ENCODE measurements around the gene SFI1. TPM values are rescaled to one million over a fixed set of nuclear protein-coding genes. Genes with fewer than 3 reads are reported as not detected.

SFI1 gene
- 38.0 TPM for total RNA-seq
- long read RNA-seq, full-length matches to known transcripts, result 1 of 24 reads
- long read RNA-seq, partial matches to known transcripts, result 4 of 24 reads
- long read RNA-seq, other reads (novel, unspliced or antisense), result 19 of 24 reads

GRCh38 chr22:31496007-31496734, at the start of gene SFI1:
Gene SFI1 (plus strand): TSS chr22:31496536. CDS start chr22:31508285, 11,749 bp downstream.
- Histone ChIP-seq H3K36me3 (no peaks in the 10 kb centered on the region), H3K27ac (peak within 1 kb of the TSS; percentile 65), H3K27me3 (no peaks in the 10 kb centered on the region), H3K4me1 (peaks cover 8% of the 10 kb centered on the region), H3K4me3 (peak within 1 kb of the TSS; percentile 85), H3K9me3 (no peaks in the 10 kb centered on the region)
- intact Hi-C loops (cut with DNase I), result no loop called here
- TF ChIP-seq, protein P1, sequence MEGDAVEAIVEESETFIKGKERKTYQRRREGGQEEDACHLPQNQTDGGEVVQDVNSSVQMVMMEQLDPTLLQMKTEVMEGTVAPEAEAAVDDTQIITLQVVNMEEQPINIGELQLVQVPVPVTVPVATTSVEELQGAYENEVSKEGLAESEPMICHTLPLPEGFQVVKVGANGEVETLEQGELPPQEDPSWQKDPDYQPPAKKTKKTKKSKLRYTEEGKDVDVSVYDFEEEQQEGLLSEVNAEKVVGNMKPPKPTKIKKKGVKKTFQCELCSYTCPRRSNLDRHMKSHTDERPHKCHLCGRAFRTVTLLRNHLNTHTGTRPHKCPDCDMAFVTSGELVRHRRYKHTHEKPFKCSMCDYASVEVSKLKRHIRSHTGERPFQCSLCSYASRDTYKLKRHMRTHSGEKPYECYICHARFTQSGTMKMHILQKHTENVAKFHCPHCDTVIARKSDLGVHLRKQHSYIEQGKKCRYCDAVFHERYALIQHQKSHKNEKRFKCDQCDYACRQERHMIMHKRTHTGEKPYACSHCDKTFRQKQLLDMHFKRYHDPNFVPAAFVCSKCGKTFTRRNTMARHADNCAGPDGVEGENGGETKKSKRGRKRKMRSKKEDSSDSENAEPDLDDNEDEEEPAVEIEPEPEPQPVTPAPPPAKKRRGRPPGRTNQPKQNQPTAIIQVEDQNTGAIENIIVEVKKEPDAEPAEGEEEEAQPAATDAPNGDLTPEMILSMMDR (IDR thresholded peaks at IDR 0.05), result peak; percentile 43
- DNase-seq (peak; percentile 96), ATAC-seq (peak; percentile 98)

- H3K9me3 ChIP-seq, result no peaks in the 10 kb centered on the region
- no peaks in the 10 kb centered on the region for H3K27me3 ChIP-seq
- intact Hi-C loops (cut with DNase I), result no loop called here
- H3K4me3 ChIP-seq, result no peak overlapping the region
- H3K36me3 ChIP-seq, result peaks cover 62% of the 10 kb centered on the region
- TF ChIP-seq, protein P1 (IDR thresholded peaks at IDR 0.05), result no peak
- ATAC-seq (no peak), DNase-seq (no peak)
- no peak overlapping the region for H3K27ac ChIP-seq
- H3K4me1 ChIP-seq, result no peaks in the 10 kb centered on the region
Observed at GRCh38 chr22:31446767-31447166, 49.6 kb upstream of the SFI1 start.

DNA sequence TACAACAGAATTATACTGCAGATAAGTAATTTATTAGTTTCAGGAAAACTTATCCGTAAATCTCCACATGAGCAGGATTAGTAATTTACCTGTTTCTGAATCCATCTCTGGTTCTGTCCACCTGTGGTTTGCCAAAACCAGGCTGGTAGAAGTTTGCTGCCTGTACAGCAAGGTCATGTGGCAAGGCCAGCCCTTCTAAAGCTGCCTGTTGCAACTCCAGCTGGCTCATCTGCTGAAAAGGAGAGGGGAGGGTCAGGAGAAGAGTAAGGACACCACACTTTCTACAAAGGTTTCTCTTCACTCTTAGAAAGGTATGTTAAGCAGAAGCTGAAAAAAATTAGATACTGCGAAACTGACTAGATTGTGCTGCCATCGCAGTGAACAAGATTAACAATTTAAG, 49.0 kb upstream of the SFI1 start:
- H3K27me3 ChIP-seq, result no peaks in the 10 kb centered on the region
- H3K4me1 ChIP-seq, result no peaks in the 10 kb centered on the region
- no peaks in the 10 kb centered on the region for H3K9me3 ChIP-seq
- TF ChIP-seq, protein P1 (IDR thresholded peaks at IDR 0.05), result no peak
- H3K36me3 ChIP-seq, result peaks cover 57% of the 10 kb centered on the region
- intact Hi-C loops (cut with DNase I), result no loop called here
- no peak for DNase-seq
- H3K4me3 ChIP-seq, result no peak overlapping the region
- no peak for ATAC-seq
- H3K27ac ChIP-seq, result no peak overlapping the region

DNA sequence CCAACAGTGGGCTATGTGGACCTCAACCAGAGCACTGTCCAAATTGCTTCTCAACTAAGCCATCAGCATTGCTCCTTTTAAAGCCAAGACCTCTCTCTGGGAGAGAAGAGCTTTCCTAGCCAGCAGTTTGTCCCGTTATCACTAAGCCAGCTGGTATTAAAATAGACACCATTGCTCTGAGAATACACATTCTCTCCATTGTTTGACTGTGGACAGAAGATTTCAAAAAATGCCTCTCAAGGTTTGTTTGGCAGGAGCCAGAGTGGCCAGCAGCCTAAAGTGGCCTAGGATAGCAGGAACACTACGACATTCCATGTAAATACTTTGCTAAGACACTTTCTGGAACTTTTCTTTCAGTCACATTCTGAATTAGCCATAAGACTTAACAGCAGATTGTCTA, 48.0 kb upstream of the SFI1 start:
- intact Hi-C loops (cut with DNase I), result no loop called here
- Histone ChIP-seq H3K9me3 (no peaks in the 10 kb centered on the region), H3K4me1 (no peaks in the 10 kb centered on the region), H3K4me3 (no peak overlapping the region), H3K27me3 (no peaks in the 10 kb centered on the region), H3K27ac (no peak overlapping the region), H3K36me3 (peaks cover 54% of the 10 kb centered on the region)
- DNase-seq, result no peak
- peak; percentile 40 for ATAC-seq
- TF ChIP-seq, protein P1 (IDR thresholded peaks at IDR 0.05), result no peak

- Histone ChIP-seq H3K4me3 (no peak overlapping the region), H3K4me1 (no peaks in the 10 kb centered on the region), H3K27ac (no peak overlapping the region), H3K36me3 (peaks cover 54% of the 10 kb centered on the region), H3K9me3 (no peaks in the 10 kb centered on the region), H3K27me3 (no peaks in the 10 kb centered on the region)
- no peak for ATAC-seq
- intact Hi-C loops (cut with DNase I), result no loop called here
- no peak for DNase-seq
- TF ChIP-seq, protein P1 (IDR thresholded peaks at IDR 0.05), result no peak
Observed at GRCh38 chr22:31449506-31449905, 46.8 kb upstream of the SFI1 start.

Data from upper lobe of right lung (tissue), 1 donor.